ENCODE results near the gene ADGRG3.
"Not testable (repeated sequence)": the region's sequence is repeated elsewhere in the genome, so short reads cannot be mapped to it uniquely, and the experiment has no call there.

DNA sequence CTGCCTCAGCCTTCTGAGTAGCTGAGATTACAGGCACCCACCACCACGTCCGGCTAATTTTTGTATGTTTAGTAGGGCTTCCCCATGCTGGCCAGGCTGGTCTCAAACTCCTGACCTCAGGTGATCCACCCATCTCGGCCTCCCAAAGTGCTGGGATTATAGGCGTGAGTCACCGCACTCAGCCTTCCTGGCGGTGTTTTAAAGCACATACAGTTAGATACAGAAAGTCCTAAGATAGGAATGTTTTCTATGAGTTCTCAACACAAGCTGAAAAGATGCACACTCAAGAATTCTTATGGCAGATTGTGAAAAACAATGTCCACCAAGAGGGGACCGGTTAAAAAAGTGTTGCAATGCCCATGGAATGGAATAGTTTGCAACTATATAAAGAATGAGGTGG, 3.3 kb downstream of the ADGRG3 start:
- TF ChIP-seq EZH2, EZH2phosphoT487 (IDR thresholded peaks at IDR 0.05): not testable (repeated sequence)
- TF ChIP-seq, protein P1, sequence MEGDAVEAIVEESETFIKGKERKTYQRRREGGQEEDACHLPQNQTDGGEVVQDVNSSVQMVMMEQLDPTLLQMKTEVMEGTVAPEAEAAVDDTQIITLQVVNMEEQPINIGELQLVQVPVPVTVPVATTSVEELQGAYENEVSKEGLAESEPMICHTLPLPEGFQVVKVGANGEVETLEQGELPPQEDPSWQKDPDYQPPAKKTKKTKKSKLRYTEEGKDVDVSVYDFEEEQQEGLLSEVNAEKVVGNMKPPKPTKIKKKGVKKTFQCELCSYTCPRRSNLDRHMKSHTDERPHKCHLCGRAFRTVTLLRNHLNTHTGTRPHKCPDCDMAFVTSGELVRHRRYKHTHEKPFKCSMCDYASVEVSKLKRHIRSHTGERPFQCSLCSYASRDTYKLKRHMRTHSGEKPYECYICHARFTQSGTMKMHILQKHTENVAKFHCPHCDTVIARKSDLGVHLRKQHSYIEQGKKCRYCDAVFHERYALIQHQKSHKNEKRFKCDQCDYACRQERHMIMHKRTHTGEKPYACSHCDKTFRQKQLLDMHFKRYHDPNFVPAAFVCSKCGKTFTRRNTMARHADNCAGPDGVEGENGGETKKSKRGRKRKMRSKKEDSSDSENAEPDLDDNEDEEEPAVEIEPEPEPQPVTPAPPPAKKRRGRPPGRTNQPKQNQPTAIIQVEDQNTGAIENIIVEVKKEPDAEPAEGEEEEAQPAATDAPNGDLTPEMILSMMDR (IDR thresholded peaks at IDR 0.05): not testable (repeated sequence)
